HG03108 (cell line): ENCODE results near the gene PRRG3.

Experiments used
- ATAC-seq: cut with Tn5 transposase; IDR thresholded peaks from one replicate; pipeline ENCODE4 v1.9.1; 2021; ENCODE audit warnings: moderate library complexity; ENCODE audit not compliant: unreplicated experiment

PRRG3 gene

DNA sequence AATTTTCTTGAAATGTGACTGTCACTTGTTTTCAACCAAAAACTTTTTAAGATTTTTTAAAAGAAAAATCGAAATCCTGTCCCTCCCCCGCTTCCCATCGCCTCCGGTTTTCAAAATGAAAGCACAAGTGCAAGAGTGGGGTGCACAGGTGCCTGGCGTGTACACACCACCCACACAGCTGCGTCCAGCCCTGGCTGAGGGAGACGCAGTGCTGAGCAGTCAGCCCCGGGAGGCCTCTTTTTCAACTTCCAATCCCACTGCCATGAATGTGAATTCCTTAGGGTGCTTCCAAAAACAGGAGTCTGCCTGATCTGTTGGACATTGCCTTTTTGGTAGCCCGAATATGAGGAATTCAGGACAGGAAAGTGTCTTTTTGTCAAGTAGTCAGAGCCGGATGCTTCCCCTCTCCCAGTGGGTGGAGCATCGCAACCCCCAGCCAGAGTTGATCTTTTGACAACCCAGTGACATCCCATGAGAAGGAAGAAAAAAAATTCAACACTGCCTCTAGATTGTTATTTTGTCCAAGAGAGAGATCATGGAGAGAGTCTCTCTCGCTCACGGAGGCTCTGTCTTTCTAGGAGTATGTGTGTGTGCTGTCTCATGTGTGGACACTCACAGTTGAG is 8.9 kb downstream of the PRRG3 start:
- ATAC-seq, result no peak

GRCh38 chrX:151708821-151709220 is 13.6 kb downstream of the PRRG3 start:
- no peak for ATAC-seq

DNA sequence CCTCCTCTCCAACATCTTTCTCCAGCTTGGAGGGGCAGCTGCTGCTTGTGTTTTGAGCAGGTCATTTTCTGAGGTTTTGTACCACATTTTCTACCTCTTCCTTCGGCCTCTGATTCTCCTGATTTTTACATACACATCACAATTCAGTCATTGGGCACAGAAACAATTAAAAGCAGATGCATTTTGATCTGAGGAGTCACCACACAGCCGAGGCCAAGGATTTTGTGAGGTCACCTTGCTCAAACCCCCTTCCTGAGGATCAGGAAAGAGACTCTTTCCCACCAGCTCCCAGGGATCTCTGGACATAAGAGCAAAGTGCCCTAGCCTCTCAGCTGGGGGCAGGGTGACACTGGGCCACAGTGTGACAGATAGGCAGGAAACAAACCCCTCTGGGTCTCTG is 15.2 kb downstream of the PRRG3 start:
- ATAC-seq, result no peak

DNA sequence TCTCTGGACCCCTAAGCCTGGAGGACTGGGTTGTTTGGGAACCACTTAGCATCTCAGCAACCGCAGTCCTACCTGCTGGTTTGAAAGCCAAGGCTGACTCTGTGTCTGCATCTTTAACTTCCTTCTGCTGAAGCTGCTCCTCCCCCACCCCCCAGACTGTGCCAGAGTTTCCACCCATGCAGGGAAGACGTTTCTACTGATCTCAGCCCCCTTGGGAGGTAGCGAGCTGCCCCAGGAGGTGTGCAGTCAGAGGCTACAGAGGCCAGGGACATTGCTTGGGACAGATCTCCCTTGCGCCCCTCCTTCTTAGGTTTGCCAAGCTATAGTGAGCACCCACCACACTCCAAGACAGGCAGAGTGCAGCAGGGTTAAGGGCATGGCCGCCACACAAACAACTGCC is 15.9 kb downstream of the PRRG3 start:
- ATAC-seq, result no peak

DNA sequence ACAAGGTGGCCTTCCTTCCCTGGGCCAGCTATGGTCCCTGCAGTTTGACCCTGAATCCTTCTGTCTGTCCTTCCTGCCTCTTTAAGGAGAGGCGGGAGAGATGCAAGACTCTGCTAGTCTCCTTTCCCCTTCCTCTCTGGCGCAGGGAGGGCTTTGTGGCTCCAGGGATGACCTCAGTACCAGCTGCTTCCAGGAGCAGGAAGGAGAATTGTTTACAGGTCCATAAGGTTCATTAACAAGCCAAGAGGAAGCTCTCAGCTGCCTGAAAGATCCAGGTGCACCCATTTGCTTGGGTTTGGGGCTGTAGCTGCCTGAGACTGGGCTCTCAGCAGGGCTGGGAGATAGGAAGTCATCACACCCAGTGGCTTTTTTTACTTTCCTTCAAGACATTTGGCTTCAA is 16.5 kb downstream of the PRRG3 start:
- no peak for ATAC-seq

GRCh38 chrX:151712253-151712652 is 17.0 kb downstream of the PRRG3 start:
- ATAC-seq, result no peak

- no peak for ATAC-seq
These were observed 18.6 kb downstream of the PRRG3 start for GRCh38 chrX:151713849-151714248.

GRCh38 chrX:151714362-151714761 is 19.1 kb downstream of the PRRG3 start:
- ATAC-seq, result no peak

DNA sequence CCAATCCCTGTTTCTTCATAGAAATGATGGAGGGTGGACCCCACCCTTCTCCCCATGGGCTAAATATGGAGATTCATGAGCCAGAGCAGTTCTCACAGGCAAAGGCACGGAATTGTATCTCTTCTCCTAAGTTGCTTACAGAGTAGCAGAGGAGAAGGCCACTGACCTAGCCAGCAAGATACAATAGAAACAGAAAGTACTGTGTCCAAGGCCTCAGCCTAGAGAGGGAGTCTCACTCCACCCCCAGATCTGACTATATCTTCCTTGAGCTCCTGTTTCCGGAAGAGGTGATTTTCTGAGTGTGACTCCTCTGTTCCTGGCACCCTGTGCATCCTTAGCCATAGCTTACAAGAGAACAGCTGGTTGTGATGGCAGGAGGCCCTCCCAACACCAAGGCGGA is 20.5 kb downstream of the PRRG3 start, which contains the start of gene FATE1:
Gene FATE1 (plus strand): TSS at position 284 of the 400 bp plus-strand sequence. CDS start 85 bp downstream, at position 369.
- no peak for ATAC-seq

DNA sequence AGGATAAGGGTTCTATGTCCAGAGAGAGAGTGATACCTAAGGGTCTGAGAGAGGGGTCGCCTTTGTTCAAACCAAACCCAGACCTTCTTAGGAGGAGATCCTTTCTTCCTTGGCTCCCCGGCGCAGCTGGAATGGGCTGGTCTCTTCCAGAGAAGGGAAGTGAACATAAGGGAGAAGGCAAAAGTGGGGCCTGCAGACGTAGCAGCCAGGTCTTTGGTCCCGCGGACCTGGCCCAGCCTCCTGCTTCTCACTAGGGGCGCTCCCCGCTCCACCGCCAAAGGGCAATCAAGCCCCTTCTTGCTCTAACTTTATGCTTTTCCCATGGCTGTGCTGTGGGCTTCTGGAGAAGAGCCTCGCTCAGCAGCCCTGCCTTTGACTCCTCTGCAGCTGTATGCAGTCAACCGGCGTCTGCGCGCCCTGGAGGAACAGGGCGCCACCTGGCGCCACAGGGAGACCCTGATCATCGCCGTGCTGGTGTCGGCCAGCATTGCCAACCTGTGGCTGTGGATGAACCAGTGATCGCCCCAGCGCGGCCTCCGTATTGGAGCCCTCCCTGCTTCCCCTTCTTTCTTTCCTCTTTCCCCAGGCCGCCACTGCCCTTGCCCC is 27.1 kb downstream of the PRRG3 start:
- ATAC-seq, result no peak

DNA sequence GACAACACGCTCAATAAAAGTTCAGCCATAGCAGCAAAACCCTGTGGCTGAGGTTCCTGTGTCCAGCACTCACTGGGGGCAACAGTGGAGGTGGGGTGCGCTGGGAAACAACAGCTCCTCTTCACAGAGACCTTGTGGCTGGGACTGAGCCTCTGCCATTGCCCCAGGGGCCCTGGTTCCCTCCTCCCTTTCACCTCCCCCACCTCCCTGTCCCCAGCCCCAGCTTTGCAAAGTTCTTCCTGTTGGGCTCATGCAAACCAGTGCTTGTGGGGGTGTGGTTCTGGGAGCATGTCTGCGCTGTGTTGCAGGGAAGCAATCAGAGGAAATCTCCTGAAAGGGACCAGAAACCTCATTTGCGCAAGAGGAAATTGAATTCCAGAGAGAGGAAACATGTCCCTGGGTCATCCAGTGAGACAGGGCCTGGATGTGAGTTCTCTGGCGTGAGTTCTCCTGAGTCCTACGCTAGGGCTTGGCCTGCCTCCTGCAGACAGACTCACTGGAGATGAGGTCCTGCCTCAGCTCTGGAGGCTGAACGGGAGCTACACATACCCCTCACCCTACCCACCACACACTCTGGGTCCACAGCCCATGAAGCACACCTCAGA is 28.0 kb downstream of the PRRG3 start:
- ATAC-seq, result no peak

DNA sequence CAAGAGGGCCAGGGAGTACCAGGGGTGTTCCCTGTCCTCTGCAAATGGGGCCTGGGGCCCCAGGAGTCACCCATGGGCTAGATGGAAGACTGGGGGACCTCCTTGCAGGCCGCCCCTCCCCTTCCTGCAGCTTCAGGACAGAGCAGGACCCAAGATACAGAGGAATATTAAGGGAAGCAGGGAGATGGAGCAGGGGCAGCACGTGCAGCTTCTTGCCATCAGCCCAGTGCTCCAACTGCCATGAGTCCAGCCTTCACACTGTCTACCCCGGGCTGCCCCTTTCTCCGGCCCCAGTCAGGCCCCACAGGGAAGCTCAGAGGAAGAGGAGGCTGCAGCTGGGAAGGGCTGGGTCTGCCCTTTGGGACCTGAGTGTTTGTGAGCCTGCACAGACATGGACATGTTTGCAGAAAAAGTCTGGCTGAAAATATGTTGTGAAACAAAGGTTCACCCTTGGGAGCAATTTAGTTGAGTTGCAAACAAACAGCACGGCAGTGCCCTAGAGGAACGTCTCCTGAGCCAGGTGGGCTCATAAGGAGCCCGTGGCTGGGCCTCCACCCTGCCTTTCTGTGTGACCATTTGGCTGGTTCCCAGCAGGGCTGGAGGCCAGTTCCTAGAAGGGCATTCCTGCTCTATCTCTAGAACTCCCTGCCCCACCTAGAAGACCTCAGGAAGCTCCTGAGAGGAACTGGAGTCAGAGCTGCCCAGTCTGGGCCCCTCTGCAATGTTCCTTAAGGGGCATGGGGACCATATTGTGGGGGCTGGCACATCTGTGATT is 29.5 kb downstream of the PRRG3 start:
- no peak for ATAC-seq

DNA sequence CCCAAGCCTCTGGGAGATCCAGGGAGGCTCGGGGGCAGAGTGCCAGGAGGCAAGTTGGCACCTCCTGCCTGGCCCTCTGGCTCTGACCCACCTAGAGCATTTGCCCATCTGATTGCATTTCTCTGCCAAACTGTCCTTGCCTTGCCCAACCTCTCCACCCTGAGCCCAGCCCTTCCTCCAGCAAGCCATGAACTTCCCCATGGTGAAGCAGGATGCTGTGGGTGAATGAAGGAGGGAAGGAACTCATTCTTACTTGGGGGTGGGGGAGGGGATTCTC is 30.0 kb downstream of the PRRG3 start:
- no peak for ATAC-seq

DNA sequence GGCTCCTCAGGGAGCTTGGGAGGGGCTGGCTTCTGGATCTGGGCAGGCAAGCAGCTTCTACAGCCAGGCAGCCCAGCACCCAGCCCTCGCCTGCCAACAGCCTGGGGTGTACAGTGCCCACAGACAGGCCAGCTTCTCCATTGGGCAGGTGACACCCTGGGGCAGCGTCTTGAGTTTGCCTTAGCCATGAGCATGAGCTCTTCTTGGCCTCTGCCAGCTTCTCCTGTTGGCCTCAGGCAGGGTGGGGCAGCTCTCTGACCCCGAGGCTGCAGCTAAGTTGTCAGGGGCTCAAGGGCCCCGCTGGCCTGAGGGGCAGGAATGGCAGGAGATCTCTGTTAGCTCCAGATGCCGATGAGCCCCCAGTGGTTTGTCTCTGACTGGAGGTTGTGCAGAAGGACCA is 31.5 kb downstream of the PRRG3 start:
- ATAC-seq, result no peak

- ATAC-seq, result no peak
These were observed 32.1 kb downstream of the PRRG3 start for GRCh38 chrX:151727346-151727745.

- no peak for ATAC-seq
These were observed 33.9 kb downstream of the PRRG3 start for GRCh38 chrX:151729056-151729725.

- no peak for ATAC-seq
These were observed 39.2 kb downstream of the PRRG3 start, which contains the start of gene CNGA2 for GRCh38 chrX:151734446-151734845. CNGA2 (plus strand) TSS chrX:151734746; CDS start chrX:151738484, 3,738 bp downstream.

DNA sequence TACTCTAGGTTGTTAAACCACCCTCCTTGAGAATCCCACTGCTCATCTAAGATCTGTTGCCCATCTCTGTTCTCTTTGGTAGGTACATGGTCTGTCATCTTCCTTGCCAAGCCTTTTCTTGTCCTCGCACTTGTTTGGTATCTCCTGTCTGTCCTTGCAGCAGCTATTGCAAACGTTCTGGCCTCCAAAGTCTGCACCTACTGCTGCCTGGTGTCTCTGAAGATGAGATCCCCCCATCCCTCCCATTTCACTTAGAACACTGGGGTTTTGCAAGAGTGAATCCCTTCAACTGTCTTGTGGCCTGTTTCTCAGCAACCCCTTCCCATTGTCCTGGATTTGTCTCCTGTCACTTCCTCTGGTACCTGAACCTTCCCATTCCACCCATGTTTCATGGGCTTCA is 40.0 kb downstream of the PRRG3 start:
- ATAC-seq, result no peak

DNA sequence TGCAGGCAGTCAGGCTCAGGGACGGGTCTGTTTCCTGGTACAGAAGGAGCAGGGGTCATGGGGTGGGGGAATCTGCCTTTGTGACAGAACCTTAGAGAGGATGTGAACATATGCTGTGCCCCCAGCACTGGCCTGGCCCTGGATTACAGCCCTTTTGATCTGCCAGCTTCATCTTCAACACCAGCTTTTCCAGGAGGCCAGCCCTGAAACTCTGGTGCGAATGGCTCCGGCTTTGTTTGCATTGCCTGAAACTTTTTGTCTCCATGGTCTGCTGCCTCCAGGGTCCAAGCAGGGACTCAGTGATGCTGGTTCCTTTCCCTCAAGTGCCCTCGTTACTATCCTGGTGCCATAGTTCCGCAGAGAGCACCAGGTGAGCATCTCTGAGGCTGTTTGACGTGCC is 41.4 kb downstream of the PRRG3 start:
- no peak for ATAC-seq

DNA sequence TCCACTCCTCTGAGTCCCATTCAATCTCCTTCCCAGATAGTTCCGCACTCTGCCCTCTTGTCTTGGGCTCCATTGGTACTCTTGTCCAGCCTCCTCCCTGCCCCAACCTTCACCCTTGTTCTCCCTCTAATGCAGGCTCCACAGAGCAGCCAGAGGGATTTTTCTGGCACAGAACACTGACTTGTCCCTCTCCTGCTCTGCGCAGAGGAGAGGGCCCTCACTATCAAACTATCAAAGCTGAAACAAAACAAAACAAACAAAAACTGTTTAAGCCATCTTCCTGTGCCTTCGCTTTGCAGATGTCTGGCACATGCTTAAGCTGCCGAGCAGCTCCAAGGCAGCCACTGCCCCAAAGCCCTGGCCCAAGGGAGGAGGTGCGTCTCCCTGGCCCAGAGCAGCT is 42.2 kb downstream of the PRRG3 start:
- no peak for ATAC-seq

GRCh38 chrX:151738751-151739150 is 43.5 kb downstream of the PRRG3 start:
- no peak for ATAC-seq
